GM19452 (cell line): Measurements from ENCODE around the gene AVP.
"Not testable (repeated sequence)": the region's sequence is repeated elsewhere in the genome, so short reads cannot be mapped to it uniquely, and the experiment has no call there.

Experiments
- ATAC-seq: cut with Tn5 transposase; IDR thresholded peaks from one replicate; pipeline ENCODE4 v1.9.1; 2021; ENCODE audit not compliant: unreplicated experiment

Gene AVP

DNA sequence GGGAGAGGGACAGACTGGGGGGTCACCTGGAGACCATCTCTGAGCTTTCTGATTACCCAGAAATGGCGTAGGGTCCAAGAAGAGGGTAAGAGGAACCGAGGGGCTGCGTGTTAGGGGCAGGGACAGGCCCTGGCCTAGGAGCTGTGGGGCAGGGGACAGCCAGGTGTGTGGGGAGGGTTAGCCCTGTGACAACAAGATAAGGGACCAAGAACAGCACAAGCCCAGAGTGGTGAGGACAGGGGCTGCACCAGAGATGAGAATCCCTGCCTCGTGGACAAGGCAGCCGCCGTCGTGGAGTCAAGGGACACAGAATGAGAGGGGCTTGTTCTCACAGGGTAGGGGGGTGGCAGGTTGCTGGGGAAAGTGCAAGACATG is 449 bp upstream of the AVP start:
- ATAC-seq, result no peak

DNA sequence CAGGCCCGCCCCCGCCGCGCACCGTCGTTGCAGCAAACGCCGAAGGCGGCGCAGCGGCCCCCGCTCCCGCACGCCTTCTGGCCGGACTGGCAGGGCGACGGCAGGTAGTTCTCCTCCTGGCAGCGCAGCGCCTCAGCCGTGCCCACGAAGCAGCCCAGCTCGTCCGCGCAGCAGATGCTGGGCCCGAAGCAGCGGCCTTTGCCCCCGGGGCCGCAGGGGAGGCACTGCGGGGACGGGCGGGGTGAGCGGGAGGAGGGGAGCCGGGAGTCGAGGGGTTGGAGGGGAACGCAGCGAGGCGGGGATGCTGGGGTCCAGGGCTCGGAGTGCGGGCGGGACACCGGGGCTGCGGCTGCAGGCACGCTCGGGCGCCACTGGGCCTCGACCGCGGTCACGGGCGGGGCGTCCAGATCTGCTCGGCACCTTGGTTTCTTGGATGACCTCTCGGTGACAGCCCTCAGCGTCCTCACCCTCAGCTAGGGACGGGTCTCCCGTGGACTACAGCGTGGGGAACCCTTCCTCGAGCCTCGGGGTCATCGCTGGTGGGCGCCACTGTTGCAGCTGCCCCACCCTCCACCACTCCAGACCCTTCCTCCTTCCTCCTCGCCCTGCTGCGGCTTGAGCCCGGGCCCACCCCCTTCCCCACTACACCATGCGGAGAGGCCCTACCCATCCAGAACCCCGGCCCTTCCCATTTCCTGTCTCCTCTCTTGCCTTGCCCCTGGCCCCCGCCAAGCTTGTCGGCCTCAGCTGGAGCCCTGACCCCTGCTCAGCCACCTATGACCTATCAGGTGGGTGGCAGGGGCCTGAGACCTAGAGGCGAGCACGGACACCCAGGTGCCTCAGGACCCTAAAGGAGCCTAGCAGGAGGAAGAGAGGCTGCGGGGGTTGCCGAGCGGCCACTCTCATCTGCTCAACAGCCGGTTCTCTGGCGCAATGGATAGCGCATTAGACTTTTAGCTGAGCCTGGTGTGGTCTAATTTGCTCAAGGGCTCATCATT is 1.3 kb downstream of the AVP start:
- ATAC-seq, result no peak

DNA sequence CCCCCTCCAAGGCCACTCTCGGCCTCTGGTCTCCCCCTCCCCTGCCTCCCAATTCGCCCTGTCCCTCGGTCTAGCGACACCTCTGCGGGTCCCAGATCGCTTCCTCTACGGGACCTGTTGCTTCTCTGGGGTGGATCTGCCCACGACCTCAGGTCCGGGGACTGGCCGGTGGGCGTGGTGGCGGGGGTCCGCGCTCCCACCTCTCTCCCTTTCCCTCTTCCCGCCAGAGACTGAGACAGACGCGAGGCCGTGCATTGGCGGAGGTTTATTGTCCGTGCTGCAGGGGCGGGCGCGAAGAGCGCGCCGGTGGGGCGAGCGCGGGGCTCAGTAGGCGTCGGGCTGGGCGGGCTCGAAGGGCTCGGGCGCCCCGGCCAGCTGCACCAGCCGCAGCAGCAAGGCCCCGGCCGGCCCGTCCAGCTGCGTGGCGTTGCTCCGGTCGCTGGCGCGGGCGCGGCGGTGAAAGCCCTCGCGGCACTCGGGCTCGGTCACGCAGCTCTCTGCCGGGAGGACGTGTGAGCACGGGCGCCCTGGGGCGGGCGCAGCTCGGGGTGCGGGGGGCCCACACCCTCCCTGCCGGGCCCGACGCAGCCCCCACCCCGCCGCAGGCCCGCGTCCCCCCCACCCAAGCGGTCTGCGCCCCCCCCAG is 2.1 kb downstream of the AVP start:
- no peak for ATAC-seq

GRCh38 chr20:3081641-3082040 is 2.9 kb downstream of the AVP start:
- ATAC-seq, result no peak

DNA sequence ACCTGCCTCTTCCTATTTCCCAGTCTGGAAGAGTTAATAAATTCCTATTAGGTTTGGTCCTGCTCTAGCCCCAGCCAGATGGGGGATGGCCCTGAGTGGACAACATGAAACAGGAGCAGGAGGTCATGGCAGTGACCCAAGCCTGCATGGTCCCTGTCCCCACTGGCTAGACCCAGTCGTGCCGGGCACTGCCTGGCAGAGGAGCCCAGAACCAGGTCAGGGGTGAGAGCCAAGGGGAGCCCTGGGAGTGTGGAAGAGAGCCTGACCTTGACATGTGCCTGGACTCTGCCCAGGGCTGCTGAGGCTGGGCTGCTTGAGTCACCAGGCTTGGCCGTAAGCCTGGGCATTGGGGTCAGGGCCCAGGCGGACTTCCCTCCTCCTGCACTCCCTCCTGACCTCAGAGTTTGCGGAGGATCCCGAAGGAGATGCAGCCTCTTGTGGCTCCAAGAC is 3.6 kb downstream of the AVP start:
- no peak for ATAC-seq

DNA sequence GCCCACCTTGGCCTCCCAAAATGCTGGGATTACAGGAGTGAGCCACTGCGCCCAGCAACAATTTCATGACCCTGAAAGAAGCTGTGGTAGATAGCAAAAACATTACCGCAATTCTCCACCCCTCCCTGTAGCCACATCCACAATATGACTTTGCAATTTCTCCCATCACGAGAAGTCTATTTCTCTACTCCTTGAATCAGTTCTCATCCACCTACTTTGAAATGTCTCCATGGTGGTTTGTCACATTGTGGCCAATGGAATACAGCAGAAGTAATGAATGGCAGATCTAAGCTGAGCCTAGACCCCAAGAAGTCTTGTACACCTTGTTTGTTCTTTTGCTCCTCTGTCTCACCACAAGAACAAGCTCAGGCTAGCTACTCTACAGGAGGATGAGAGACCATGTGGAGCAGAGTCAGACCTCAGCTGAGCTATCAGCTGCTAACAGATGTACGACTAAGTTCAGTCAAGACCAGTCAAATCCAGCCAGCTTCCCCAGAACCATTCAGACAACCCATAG is 6.8 kb downstream of the AVP start:
- ATAC-seq, result no peak

DNA sequence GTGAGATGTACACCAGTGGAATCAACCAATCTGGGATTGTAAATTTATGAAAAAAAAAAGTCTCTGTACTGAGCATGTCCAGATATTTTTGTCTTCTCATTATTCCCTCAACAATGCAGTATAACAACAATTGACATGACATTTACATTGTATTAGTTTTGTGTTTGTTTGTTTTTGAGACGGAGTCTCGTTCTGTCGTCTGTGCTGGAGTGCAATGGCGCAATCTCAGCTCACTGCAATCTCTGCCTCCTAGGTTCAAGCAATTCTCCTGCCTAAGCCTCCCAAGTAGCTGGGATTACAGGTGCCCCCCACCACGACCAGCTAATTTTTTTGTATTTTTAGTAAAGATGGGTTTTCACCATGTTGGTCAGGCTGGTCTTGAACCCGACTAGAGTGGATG is 9.2 kb downstream of the AVP start:
- not testable (repeated sequence) for ATAC-seq

DNA sequence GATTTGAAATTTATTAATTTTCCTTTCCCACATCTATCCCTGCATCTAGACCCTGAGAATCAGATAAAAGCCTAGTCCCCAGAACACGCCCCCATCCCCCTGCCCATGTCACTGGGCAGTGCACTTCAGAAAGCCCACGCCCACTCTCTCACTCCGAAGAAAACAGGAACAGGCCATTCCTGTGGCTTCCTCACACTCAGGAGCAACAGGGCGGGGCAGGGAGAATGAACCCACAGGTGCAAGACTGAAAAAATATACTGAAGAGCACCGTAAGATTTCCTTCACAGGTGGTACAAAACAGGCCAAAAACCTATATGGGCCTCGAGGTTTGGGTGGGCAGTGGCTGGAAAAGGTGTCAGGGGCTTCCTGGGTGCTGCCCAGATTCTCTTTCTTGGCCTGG is 9.7 kb downstream of the AVP start:
- no peak for ATAC-seq

DNA sequence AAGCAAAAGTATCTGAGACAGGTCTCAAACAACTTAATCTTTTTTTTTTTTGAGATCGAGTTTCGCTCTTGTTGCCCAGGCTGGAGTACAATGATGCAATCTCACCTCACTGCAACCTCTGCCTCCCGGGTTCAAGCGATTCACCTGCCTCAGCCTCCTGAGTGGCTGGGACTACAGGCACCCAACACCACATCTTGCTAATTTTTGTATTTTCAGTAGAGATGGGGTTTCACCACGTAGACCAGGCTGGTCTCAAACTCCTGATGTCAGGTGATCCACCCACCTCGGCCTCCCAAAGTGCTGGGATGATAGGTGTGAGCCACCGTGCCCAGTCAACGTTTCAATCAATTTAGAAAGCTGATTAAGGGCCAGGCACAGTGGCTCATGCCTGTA is 11.3 kb downstream of the AVP start:
- ATAC-seq, result not testable (repeated sequence)

DNA sequence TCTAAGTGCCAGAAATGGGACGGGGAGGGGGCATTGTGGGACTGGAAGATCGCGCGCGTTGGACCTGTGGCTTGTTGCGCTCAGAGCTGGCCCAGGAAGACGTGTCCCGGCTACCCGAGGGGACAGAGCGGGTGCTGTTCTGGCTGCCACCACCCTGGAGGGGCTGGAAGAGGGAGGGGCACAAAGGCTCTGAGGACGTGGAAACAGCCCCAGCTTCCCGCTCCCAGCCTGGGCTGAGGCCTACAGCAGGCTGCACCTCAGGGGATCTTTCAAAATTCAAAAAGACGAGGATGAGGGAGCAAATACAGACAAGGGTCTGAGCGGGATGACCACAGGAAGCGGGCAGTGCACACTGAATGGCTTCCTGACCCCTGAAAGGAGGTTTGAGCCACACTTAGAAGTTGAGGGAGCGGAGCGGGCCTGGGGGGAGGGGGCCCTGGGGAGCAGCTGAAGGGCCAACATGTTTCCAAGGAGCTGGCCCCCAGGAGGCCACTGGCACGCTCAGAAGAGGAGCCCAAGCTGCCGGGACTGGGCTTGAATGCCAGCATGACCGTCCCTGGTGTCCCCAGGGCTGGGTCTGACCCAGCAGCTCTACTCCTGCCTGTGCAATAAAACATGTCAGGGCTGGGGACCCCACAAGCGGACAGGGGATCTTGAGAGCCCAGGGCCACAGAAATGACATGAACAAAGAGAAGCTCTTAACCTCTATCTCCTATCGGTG is 11.8 kb downstream of the AVP start:
- ATAC-seq, result no peak

DNA sequence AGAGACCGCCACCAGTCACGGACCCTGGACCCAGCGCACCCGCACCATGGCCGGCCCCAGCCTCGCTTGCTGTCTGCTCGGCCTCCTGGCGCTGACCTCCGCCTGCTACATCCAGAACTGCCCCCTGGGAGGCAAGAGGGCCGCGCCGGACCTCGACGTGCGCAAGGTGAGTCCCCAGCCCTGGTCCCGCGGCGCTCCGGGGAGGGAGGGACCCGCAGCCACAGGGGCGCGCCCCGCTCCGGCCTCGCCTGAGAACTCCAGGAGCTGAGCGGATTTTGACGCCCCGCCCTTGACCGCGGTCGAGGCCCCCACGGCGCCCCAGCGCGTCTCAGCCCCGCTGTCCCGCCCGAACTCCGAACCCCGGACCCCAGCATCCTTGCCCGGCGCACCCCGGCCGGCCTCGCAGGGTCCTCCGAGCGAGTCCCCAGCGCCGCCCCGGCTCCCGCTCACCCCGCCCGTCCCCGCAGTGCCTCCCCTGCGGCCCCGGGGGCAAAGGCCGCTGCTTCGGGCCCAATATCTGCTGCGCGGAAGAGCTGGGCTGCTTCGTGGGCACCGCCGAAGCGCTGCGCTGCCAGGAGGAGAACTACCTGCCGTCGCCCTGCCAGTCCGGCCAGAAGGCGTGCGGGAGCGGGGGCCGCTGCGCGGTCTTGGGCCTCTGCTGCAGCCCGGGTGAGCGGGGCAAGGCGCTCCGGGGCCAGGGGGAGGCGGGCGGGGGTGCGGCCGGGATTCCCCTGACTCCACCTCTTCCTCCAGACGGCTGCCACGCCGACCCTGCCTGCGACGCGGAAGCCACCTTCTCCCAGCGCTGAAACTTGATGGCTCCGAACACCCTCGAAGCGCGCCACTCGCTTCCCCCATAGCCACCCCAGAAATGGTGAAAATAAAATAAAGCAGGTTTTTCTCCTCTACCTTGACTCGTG is 12.7 kb downstream of the AVP start, which contains the start of gene OXT:
OXT (plus strand) TSS at position 11 of the 920 bp plus-strand sequence; CDS start at position 47, 36 bp downstream.
- no peak for ATAC-seq

- no peak for ATAC-seq
These were observed 13.3 kb downstream of the AVP start for GRCh38 chr20:3071266-3071609.

- no peak for ATAC-seq
These were observed 13.8 kb downstream of the AVP start for GRCh38 chr20:3070725-3071124.

DNA sequence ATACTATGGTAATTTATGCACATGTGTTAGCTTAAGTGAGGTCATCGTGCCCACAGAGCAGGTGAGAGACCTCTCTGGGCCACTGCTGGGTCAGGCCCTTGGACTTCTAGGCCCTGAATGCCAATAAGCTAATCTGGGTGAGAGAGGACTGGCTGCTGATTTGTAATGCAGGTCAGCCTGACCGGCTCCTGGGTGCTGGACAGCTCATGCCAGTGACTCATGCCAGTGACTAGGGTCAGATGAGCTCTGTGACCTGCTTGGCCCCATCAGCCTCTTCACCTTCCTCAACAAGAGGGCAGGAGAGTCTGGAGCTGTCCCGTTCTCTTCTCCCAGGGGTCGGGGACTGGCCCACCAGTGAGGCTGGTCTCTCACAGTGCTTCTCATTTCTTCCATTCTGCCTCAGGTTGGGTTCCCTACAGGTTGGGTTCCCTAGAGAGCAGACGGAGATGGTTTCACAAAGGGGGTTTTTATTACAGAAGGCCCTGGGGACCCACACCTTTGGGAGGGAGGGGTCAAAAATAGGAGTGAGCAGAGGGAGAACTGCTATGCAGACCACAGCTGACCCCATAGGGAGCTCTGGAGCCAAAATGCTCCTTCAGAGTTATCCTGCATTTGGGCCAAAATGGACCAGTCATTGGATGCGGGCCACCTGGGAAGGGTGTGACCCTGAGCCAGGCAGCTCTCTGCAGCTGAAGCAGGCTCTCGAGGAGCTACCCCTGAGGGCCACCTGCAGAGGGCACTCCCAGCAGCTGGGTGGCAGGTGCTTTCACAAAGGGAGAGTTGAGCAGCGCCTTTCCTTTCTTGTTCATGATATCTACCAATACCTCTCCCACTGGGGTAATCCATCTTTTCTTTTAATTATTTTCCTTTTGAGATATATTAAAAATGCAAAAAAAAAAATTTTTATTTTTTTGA is 15.3 kb downstream of the AVP start:
- no peak for ATAC-seq

DNA sequence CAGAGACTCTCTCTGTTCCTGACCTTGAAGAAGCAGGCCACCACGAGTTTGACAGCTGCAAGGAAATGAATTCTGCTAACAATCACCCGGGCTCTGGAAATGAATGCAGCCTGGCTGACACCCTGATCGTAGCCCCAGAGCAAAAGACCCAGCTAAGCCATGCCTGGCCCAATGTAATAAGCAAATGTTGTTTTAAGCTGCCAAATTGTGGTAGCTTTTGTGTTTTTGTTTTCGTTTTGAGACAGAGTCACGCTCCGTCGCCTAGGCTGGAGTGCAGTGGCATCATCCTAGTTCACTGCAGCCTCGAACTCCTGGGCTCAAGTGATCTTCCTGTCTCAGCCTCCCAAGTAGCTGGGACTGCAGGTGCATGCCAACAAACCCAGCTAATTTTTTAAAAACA is 16.4 kb downstream of the AVP start:
- no peak for ATAC-seq

GRCh38 chr20:3067139-3068014 is 17.1 kb downstream of the AVP start:
- ATAC-seq, result no peak

DNA sequence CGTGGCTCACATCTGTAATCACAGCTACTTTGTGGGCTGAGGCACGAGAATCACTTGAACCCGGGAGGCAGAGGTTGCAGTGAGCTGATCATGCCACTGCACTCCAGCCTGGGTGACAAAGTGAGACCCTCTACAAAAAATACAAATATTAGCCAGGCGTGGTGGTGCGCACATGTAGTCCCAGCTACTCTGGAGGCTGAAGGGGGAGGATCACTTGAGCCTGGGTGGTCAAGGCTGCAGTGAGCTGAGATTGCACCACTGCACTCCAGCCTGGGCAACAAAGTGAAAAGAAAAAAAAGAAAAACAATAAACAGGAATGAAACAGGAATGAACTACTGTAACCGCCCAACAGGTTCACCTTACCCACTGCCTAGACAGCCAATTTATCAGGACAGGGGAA is 20.4 kb downstream of the AVP start:
- not testable (repeated sequence) for ATAC-seq

DNA sequence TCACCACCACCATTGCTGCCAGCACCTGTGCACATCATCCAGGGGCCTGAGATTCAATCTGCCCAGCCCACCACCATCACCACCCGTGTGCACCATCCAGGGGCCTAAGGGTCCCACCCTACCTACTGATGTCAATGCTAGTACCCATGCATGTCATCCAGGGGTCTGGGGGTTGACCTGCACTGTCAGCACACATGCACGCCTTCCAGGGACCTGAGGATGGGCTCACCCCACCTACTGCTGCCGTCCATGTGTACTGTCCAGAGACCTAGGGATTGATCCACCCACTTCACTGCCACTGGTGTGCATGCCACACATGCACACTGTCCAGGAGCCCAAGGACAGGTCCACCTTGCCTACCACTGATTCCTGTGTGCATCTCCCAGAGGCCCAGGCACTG is 25.0 kb downstream of the AVP start:
- ATAC-seq, result no peak
